OCI-M2 (cell line): ENCODE results near the gene SHROOM2.
"Not testable (repeated sequence)": the region's sequence is repeated elsewhere in the genome, so short reads cannot be mapped to it uniquely, and the experiment has no call there.

ENCODE experiments used
- DNase-seq: peaks from one replicate; lab custom pipeline; 2025; ENCODE audit not compliant: unreplicated experiment; lab: John Stamatoyannopoulos, UW

SHROOM2 gene

GRCh38 chrX:9785944-9786797 lies at the start of gene SHROOM2:
SHROOM2 (plus strand) TSS chrX:9786429; CDS start chrX:9786546, 117 bp downstream.
- DNase-seq = no peak

GRCh38 chrX:9737363-9737762 lies 48.9 kb upstream of the SHROOM2 start:
- DNase-seq = no peak

- DNase-seq = no peak
These were observed 48.1 kb upstream of the SHROOM2 start for GRCh38 chrX:9738151-9738550.

- no peak for DNase-seq
These were observed 47.1 kb upstream of the SHROOM2 start for GRCh38 chrX:9739130-9739529.

GRCh38 chrX:9745417-9746115 lies 40.7 kb upstream of the SHROOM2 start:
- no peak for DNase-seq

- no peak for DNase-seq
These were observed 39.9 kb upstream of the SHROOM2 start for GRCh38 chrX:9746148-9746888.

GRCh38 chrX:9747644-9748043 lies 38.6 kb upstream of the SHROOM2 start:
- DNase-seq = no peak

GRCh38 chrX:9749146-9749692 lies 37.0 kb upstream of the SHROOM2 start:
- DNase-seq = no peak

GRCh38 chrX:9757366-9757765 lies 28.9 kb upstream of the SHROOM2 start:
- DNase-seq = no peak

- no peak for DNase-seq
These were observed 28.1 kb upstream of the SHROOM2 start for GRCh38 chrX:9758021-9758638.

GRCh38 chrX:9759337-9759736 lies 26.9 kb upstream of the SHROOM2 start:
- DNase-seq = no peak

- DNase-seq = no peak
These were observed 21.0 kb upstream of the SHROOM2 start for GRCh38 chrX:9765072-9765736.

- no peak for DNase-seq
These were observed 20.5 kb upstream of the SHROOM2 start, which contains the start of gene GPR143 for GRCh38 chrX:9765737-9766097. GPR143 (minus strand) TSS chrX:9765847; CDS start chrX:9765817, 30 bp downstream.

- no peak for DNase-seq
These were observed 18.9 kb upstream of the SHROOM2 start for GRCh38 chrX:9767375-9767774.

GRCh38 chrX:9768321-9768839 lies 17.8 kb upstream of the SHROOM2 start:
- DNase-seq = not testable (repeated sequence)

- DNase-seq = no peak
These were observed 15.9 kb upstream of the SHROOM2 start for GRCh38 chrX:9770319-9770718.

GRCh38 chrX:9772943-9773342 lies 13.3 kb upstream of the SHROOM2 start:
- no peak for DNase-seq

- DNase-seq = no peak
These were observed 10.3 kb upstream of the SHROOM2 start for GRCh38 chrX:9775930-9776329.

- no peak for DNase-seq
These were observed 4.3 kb upstream of the SHROOM2 start for GRCh38 chrX:9781941-9782340.

- no peak for DNase-seq
These were observed 1.9 kb upstream of the SHROOM2 start for GRCh38 chrX:9784332-9784731.
